Endothelial cell (in vitro differentiated cells): ENCODE measurements around the gene DSCAML1. TPM values are rescaled to one million over a fixed set of nuclear protein-coding genes. Genes with fewer than 3 reads are reported as not detected.

Experiments
- DNase-seq: peaks from one replicate; pipeline ENCODE4 v3.0.0; 2021; ENCODE audit warnings: low spot score
- H3K27ac Mint-ChIP-seq: one replicate; pipeline ENCODE4 v1.8.0; 2021; ENCODE audit warnings: mixed read lengths, inconsistent platforms; ENCODE audit not compliant: unreplicated experiment
- H3K27me3 Mint-ChIP-seq: one replicate; pipeline ENCODE4 v1.8.0; 2021; ENCODE audit warnings: mild to moderate bottlenecking, moderate library complexity, mixed read lengths, inconsistent platforms; ENCODE audit not compliant: unreplicated experiment
- H3K36me3 Mint-ChIP-seq: one replicate; pipeline ENCODE4 v1.8.0; 2021; ENCODE audit warnings: mild to moderate bottlenecking, low read depth, mixed read lengths, inconsistent platforms; ENCODE audit not compliant: unreplicated experiment
- H3K4me1 Mint-ChIP-seq: one replicate; pipeline ENCODE4 v1.8.0; 2021; ENCODE audit warnings: mild to moderate bottlenecking, mixed read lengths, inconsistent platforms; ENCODE audit not compliant: unreplicated experiment
- H3K4me3 Mint-ChIP-seq: one replicate; pipeline ENCODE4 v1.8.0; 2021; ENCODE audit warnings: mild to moderate bottlenecking, mixed read lengths, inconsistent platforms; ENCODE audit not compliant: unreplicated experiment
- H3K9me3 Mint-ChIP-seq: one replicate; pipeline ENCODE4 v1.8.0; 2021; ENCODE audit warnings: mixed read lengths, inconsistent platforms; ENCODE audit not compliant: unreplicated experiment
- CTCF ChIP-seq: fragments of 200-600 bp; sonication (generic); IDR thresholded peaks from one replicate; pipeline ENCODE4 v1.5.0; 2021; ENCODE audit warnings: antibody characterized with exemption; ENCODE audit not compliant: unreplicated experiment
- total RNA-seq: library from RNA; stranded (reverse); fragmentation: NEBNext Ultra II Directional; extraction: Animal tissue kit (Norgen Biotek cat#: 25700); gene quantifications from one replicate; pipeline ENCODE4 v1.2.1, GENCODE V29; 2021; ENCODE audit not compliant: unreplicated experiment

Gene DSCAML1
- total RNA-seq, 1 donor from 2014 or later: 3.8 TPM

GRCh38 chr11:117613521-117613920 lies 183.5 kb downstream of the DSCAML1 start:
- TF ChIP-seq CTCF: no peak
- no peak overlapping the region for H3K27ac Mint-ChIP-seq
- H3K9me3 Mint-ChIP-seq: no peaks in the 10 kb centered on the region
- no peak for DNase-seq
- H3K4me3 Mint-ChIP-seq: no peak overlapping the region
- H3K36me3 Mint-ChIP-seq: no peaks in the 10 kb centered on the region
- H3K4me1 Mint-ChIP-seq: peaks cover 3% of the 10 kb centered on the region
- peaks cover 4% of the 10 kb centered on the region for H3K27me3 Mint-ChIP-seq

GRCh38 chr11:117612177-117612576 lies 184.8 kb downstream of the DSCAML1 start:
- Mint-ChIP-seq H3K27ac (no peak overlapping the region), H3K36me3 (no peaks in the 10 kb centered on the region), H3K4me3 (no peak overlapping the region), H3K4me1 (peaks cover 3% of the 10 kb centered on the region), H3K27me3 (peaks cover 4% of the 10 kb centered on the region), H3K9me3 (no peaks in the 10 kb centered on the region)
- no peak for DNase-seq
- TF ChIP-seq CTCF: no peak

- TF ChIP-seq CTCF: no peak
- no peak overlapping the region for H3K27ac Mint-ChIP-seq
- H3K27me3 Mint-ChIP-seq: peaks cover 4% of the 10 kb centered on the region
- DNase-seq: no peak
- no peaks in the 10 kb centered on the region for H3K36me3 Mint-ChIP-seq
- no peaks in the 10 kb centered on the region for H3K9me3 Mint-ChIP-seq
- H3K4me3 Mint-ChIP-seq: no peak overlapping the region
- H3K4me1 Mint-ChIP-seq: peaks cover 3% of the 10 kb centered on the region
These were observed 186.1 kb downstream of the DSCAML1 start for GRCh38 chr11:117610901-117611300.

GRCh38 chr11:117610045-117610444 lies 187.0 kb downstream of the DSCAML1 start:
- Mint-ChIP-seq H3K27ac (no peak overlapping the region), H3K27me3 (peaks cover 6% of the 10 kb centered on the region), H3K4me1 (peaks cover 3% of the 10 kb centered on the region), H3K36me3 (no peaks in the 10 kb centered on the region), H3K9me3 (no peaks in the 10 kb centered on the region), H3K4me3 (no peak overlapping the region)
- no peak for DNase-seq
- no peak for TF ChIP-seq CTCF

GRCh38 chr11:117607449-117607848 lies 189.6 kb downstream of the DSCAML1 start:
- H3K9me3 Mint-ChIP-seq: no peaks in the 10 kb centered on the region
- TF ChIP-seq CTCF: no peak
- H3K27me3 Mint-ChIP-seq: peaks cover 6% of the 10 kb centered on the region
- H3K4me3 Mint-ChIP-seq: no peak overlapping the region
- H3K36me3 Mint-ChIP-seq: no peaks in the 10 kb centered on the region
- H3K4me1 Mint-ChIP-seq: peaks cover 3% of the 10 kb centered on the region
- no peak overlapping the region for H3K27ac Mint-ChIP-seq
- no peak for DNase-seq
